Measurements from ENCODE around the gene GFAP.

The GFAP gene

GRCh38 chr17:44863061-44863918 is 52.0 kb downstream of the GFAP start:
- peaks cover 46% of the 10 kb centered on the region for H3K36me3 ChIP-seq (ENCODE audit: control insufficient read depth, insufficient read depth, low read length)
- H3K27ac ChIP-seq (ENCODE audit: insufficient read depth, low read depth, low read length, poor library complexity, severe bottlenecking): no peak overlapping the region
- no peaks in the 10 kb centered on the region for H3K27me3 ChIP-seq (ENCODE audit: control insufficient read depth, insufficient read depth, low read length, poor library complexity, severe bottlenecking)
- H3K4me1 ChIP-seq (ENCODE audit: control insufficient read depth, insufficient read depth, low read length): no peaks in the 10 kb centered on the region
- WGBS, 2 experiments: 93 to 96% methylated on average over 12 of the region's 12 CpGs
- no peaks in the 10 kb centered on the region for H3K9me3 ChIP-seq (ENCODE audit: control insufficient read depth, low read length)
- no peak overlapping the region for H3K4me3 ChIP-seq (ENCODE audit: insufficient read depth, low read depth, low read length)

GRCh38 chr17:44862278-44862914 is 52.9 kb downstream of the GFAP start:
- no peak overlapping the region for H3K4me3 ChIP-seq (ENCODE audit: insufficient read depth, low read depth, low read length)
- H3K27me3 ChIP-seq (ENCODE audit: control insufficient read depth, insufficient read depth, low read length, poor library complexity, severe bottlenecking): no peaks in the 10 kb centered on the region
- 94 to 95% methylated on average over 9 of the region's 9 CpGs for WGBS, 2 experiments
- H3K4me1 ChIP-seq (ENCODE audit: control insufficient read depth, insufficient read depth, low read length): no peaks in the 10 kb centered on the region
- H3K27ac ChIP-seq (ENCODE audit: insufficient read depth, low read depth, low read length, poor library complexity, severe bottlenecking): no peak overlapping the region
- H3K36me3 ChIP-seq (ENCODE audit: control insufficient read depth, insufficient read depth, low read length): peaks cover 48% of the 10 kb centered on the region
- no peaks in the 10 kb centered on the region for H3K9me3 ChIP-seq (ENCODE audit: control insufficient read depth, low read length)

GRCh38 chr17:44859701-44860100 is 55.6 kb downstream of the GFAP start:
- no peaks in the 10 kb centered on the region for H3K27me3 ChIP-seq (ENCODE audit: control insufficient read depth, insufficient read depth, low read length, poor library complexity, severe bottlenecking)
- H3K36me3 ChIP-seq (ENCODE audit: control insufficient read depth, insufficient read depth, low read length): peaks cover 60% of the 10 kb centered on the region
- H3K9me3 ChIP-seq (ENCODE audit: control insufficient read depth, low read length): no peaks in the 10 kb centered on the region
- H3K27ac ChIP-seq (ENCODE audit: insufficient read depth, low read depth, low read length, poor library complexity, severe bottlenecking): no peak overlapping the region
- no peaks in the 10 kb centered on the region for H3K4me1 ChIP-seq (ENCODE audit: control insufficient read depth, insufficient read depth, low read length)
- no peak overlapping the region for H3K4me3 ChIP-seq (ENCODE audit: insufficient read depth, low read depth, low read length)
- WGBS, 2 experiments: 92 to 95% methylated on average over 5 of the region's 5 CpGs

GRCh38 chr17:44854192-44854591 is 61.1 kb downstream of the GFAP start:
- peaks cover 56% of the 10 kb centered on the region for H3K36me3 ChIP-seq (ENCODE audit: control insufficient read depth, insufficient read depth, low read length)
- no peak overlapping the region for H3K4me3 ChIP-seq (ENCODE audit: insufficient read depth, low read depth, low read length)
- H3K4me1 ChIP-seq (ENCODE audit: control insufficient read depth, insufficient read depth, low read length): no peaks in the 10 kb centered on the region
- no peaks in the 10 kb centered on the region for H3K27me3 ChIP-seq (ENCODE audit: control insufficient read depth, insufficient read depth, low read length, poor library complexity, severe bottlenecking)
- H3K27ac ChIP-seq (ENCODE audit: insufficient read depth, low read depth, low read length, poor library complexity, severe bottlenecking): no peak overlapping the region
- H3K9me3 ChIP-seq (ENCODE audit: control insufficient read depth, low read length): no peaks in the 10 kb centered on the region
- WGBS, 2 experiments: 92 to 94% methylated on average over 5 of the region's 5 CpGs
